BE2C (cell line): ENCODE data around the gene PIK3CA.
"Not testable (repeated sequence)": the region's sequence is repeated elsewhere in the genome, so short reads cannot be mapped to it uniquely, and the experiment has no call there.

Experiments used
- DNase-seq: peaks from one replicate; pipeline ENCODE4 v3.0.0-alpha.2; 2020
- H3K27me3 ChIP-seq: fragments of 250-450 bp; sonication (Bioruptor Pico); 2 replicates; pipeline ENCODE4 v1.5.1; 2020; ENCODE audit warnings: mild to moderate bottlenecking
- H3K36me3 ChIP-seq: fragments of 250-450 bp; sonication (Bioruptor Pico); 2 replicates; pipeline ENCODE4 v1.5.1; 2020; ENCODE audit warnings: mild to moderate bottlenecking
- H3K4me1 ChIP-seq: fragments of 250-450 bp; sonication (Bioruptor Pico); 2 replicates; pipeline ENCODE4 v1.5.1; 2020
- H3K4me3 ChIP-seq: 2 replicates; pipeline ENCODE4 v1.5.1; 2011; ENCODE audit warnings: low read depth, low read length
- H3K9me3 ChIP-seq: fragments of 250-450 bp; sonication (Bioruptor Pico); 2 replicates; pipeline ENCODE4 v1.5.1; 2020
- TF ChIP-seq, protein P1 (sequence below): IDR thresholded peaks from 2 replicates; pipeline ENCODE4 v1.5.1; 2012; ENCODE audit warnings: mild to moderate bottlenecking, low read depth, low read length

The PIK3CA gene

DNA sequence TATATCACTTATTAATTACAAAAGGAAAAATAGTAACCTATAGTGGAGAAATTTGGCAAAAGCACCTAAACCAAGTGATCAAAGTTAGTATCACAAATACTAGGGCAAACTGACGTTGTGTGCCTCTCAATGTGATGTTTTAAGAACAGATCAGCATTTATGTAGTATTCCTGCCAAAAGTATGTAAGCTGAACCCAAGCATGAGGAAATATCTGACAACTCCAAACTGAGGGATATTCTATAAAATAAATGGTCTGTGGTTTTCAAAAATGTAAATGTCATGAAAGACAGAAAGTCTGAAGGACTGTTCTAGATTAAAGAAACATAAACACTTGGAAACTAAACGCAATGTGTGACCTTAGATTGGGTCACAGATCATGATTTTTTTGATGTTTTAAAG lies 34.3 kb upstream of the PIK3CA start:
- no peaks in the 10 kb centered on the region for H3K9me3 ChIP-seq
- TF ChIP-seq, protein P1, sequence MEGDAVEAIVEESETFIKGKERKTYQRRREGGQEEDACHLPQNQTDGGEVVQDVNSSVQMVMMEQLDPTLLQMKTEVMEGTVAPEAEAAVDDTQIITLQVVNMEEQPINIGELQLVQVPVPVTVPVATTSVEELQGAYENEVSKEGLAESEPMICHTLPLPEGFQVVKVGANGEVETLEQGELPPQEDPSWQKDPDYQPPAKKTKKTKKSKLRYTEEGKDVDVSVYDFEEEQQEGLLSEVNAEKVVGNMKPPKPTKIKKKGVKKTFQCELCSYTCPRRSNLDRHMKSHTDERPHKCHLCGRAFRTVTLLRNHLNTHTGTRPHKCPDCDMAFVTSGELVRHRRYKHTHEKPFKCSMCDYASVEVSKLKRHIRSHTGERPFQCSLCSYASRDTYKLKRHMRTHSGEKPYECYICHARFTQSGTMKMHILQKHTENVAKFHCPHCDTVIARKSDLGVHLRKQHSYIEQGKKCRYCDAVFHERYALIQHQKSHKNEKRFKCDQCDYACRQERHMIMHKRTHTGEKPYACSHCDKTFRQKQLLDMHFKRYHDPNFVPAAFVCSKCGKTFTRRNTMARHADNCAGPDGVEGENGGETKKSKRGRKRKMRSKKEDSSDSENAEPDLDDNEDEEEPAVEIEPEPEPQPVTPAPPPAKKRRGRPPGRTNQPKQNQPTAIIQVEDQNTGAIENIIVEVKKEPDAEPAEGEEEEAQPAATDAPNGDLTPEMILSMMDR, result no peak
- no peaks in the 10 kb centered on the region for H3K4me1 ChIP-seq
- H3K4me3 ChIP-seq, result no peak overlapping the region
- no peak for DNase-seq
- H3K36me3 ChIP-seq, result no peaks in the 10 kb centered on the region
- no peaks in the 10 kb centered on the region for H3K27me3 ChIP-seq

DNA sequence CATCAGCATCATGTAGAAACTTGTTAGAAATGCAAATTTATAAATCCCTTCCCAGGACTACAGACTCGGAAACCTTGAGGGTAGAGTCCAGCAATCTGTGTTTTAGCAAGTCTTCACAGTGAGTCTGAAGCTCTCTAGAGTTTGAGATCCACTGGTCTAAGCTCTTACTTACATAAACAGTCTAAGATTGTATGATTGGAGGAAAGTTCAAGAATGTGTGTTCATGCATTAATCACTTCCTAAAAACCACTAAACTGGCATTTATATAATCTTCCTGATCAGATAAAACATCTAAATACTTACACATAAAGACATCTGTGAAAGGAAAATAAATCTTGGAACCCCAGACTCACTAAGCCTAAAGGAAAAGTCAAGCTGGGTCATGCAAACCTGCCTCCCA lies 32.7 kb upstream of the PIK3CA start:
- H3K36me3 ChIP-seq, H3K27me3 ChIP-seq, DNase-seq, H3K4me1 ChIP-seq, H3K9me3 ChIP-seq, H3K4me3 ChIP-seq: not testable (repeated sequence)

DNA sequence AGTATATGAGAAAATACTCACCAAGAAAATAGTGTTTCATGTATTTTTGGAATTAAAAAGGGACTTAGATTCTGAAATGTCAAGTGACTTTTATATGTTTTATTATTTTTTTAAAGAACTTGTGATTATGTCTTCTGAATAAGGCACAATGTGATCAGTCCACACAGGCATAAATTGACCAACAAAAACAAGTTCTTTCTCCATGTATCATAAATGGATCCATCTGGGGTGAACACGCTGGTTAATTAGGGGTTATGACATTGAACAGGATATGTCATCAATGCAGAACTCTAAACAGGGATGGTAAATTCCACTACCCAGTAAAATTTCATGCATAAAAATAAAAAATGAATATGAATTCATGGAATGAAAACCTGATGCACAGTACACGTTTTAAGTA lies 31.3 kb upstream of the PIK3CA start:
- H3K27me3 ChIP-seq, result no peaks in the 10 kb centered on the region
- no peak overlapping the region for H3K4me3 ChIP-seq
- no peak for DNase-seq
- H3K4me1 ChIP-seq, result no peaks in the 10 kb centered on the region
- no peaks in the 10 kb centered on the region for H3K9me3 ChIP-seq
- TF ChIP-seq, protein P1, result no peak
- H3K36me3 ChIP-seq, result no peaks in the 10 kb centered on the region

DNA sequence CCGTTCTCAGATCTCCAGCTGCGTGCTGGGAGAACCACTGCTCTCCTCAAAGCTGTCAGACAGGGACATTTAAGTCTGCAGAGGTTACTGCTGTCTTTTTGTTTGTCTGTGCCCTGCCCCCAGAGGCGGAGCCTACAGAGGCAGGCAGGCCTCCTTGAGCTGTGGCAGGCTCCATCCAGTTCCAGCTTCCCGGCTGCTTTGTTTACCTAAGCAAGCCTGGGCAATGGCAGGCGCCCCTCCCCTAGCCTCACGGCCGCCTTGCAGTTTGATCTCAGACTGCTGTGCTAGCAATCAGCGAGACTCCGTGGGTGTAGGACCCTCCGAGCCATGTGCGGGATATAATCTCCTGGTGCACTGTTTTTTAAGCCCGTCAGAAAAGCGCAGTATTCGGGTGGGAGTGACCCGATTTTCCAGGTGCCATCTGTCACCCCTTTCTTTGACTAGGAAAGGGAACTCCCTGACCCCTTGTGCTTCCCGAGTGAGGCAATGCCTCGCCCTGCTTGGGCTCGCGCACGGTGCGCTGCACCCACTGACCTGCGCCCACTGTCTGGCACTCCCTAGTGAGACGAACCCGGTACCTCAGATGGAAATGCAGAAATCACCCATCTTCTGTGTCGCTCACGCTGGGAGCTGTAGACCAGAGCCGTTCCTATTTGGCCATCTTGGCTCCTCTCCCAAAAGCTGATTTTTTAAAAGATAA lies 15.8 kb upstream of the PIK3CA start:
- not testable (repeated sequence) for DNase-seq, H3K4me3 ChIP-seq, H3K36me3 ChIP-seq, H3K4me1 ChIP-seq, H3K27me3 ChIP-seq, H3K9me3 ChIP-seq

DNA sequence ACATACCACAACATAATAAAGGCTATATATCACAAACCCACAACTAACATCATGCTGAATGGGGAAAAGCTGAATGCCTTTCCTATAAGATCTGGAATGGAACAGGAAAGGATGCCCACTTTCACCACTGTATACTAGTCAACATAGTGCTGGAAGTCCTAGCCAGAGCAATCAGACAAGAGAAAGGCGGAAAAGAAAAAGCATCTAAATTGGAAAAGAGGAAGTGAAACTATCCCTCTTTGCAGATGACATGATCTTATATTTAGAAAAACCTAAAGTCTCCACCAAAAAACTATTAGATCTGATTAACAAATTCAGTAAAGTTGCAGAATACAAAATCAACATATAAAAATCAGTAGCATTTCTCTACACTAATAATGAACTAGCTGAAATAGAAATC lies 14.6 kb upstream of the PIK3CA start:
- Histone ChIP-seq H3K27me3 (no peaks in the 10 kb centered on the region), H3K36me3 (no peaks in the 10 kb centered on the region), H3K4me3 (no peak overlapping the region), H3K4me1 (no peaks in the 10 kb centered on the region), H3K9me3 (no peaks in the 10 kb centered on the region)
- DNase-seq, result no peak
- TF ChIP-seq, protein P1, result no peak

DNA sequence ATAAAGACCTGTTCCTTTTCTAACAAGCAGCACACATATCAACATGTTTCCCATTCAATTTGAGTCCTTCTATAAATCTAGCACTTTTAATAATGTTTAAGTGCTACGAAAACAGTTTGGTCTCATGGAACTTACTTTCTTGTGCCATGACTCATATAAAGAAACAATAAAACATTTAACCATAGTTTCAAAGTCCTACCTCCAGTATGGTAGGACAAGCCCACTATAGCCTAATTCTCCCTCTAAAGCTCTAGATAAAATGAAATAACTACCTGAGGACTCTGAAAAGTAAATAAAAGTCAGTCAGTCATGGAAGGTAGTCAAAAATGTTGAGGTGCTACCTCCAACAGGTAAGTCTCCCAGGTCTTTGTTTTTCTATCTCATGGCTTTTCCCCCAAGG lies 12.0 kb upstream of the PIK3CA start:
- no peak for DNase-seq
- Histone ChIP-seq H3K27me3 (peaks cover 2% of the 10 kb centered on the region; the same call in 1 of the 2 replicates), H3K9me3 (no peaks in the 10 kb centered on the region), H3K4me1 (no peaks in the 10 kb centered on the region), H3K4me3 (no peak overlapping the region), H3K36me3 (no peaks in the 10 kb centered on the region)
- TF ChIP-seq, protein P1, result no peak

DNA sequence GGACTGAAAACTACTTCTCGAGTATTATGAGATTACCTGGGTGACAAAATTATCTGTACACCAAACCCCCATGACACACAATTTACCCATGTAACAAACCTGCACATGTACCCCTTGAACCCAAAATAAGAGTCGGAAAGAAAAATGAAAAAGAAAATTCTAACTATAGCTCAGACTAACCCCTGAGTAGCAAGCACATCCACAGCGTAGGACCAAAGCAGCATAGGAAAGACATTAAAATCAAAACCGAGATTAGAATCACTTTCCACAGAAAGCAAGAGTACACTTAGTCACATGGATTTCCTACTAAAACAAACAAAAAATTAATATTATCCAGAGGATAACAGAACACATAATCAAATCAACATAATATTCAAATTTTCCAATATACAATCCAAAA lies 6.3 kb upstream of the PIK3CA start:
- H3K27me3 ChIP-seq, result peaks cover 6% of the 10 kb centered on the region
- no peaks in the 10 kb centered on the region for H3K36me3 ChIP-seq
- no peaks in the 10 kb centered on the region for H3K9me3 ChIP-seq
- no peak for DNase-seq
- TF ChIP-seq, protein P1, result no peak
- no peak overlapping the region for H3K4me3 ChIP-seq
- no peaks in the 10 kb centered on the region for H3K4me1 ChIP-seq
